Measurements from ENCODE around the gene C1orf232. TPM values are rescaled to one million over a fixed set of nuclear protein-coding genes. Genes with fewer than 3 reads are reported as not detected.

The C1orf232 gene
- polyA plus RNA-seq, 1 experiment, result not detected

DNA sequence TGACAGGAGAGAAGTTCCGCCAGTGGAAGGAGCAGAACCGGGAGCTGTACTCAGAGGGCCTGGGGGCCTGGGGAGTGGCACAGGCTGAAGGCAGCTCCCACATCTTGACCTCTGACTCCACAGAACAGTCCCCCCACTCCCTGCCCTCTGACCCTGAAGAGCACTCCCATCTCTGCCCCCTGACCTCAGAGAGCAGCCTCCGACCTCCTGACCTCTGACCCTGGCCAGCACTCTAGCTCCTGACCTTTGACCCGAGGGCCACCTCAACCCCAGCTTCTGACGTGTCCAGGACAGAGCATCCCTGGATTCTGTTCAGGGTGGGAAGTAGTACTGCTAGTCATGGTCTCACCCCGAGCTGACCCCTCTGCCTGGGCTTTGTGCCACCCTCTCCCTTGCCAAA lies 20.6 kb upstream of the C1orf232 start:
- no peak for TF ChIP-seq CTCF (IDR thresholded peaks at IDR 0.05; ENCODE audit: low read depth, low read length)
- Histone ChIP-seq H3K27me3 (ENCODE audit: control insufficient read depth, insufficient read depth, low read length) (peaks cover 11% of the 10 kb centered on the region), H3K4me3 (ENCODE audit: low read depth, low read length) (no peak overlapping the region), H3K9me3 (ENCODE audit: control insufficient read depth, insufficient read depth, low read length) (no peaks in the 10 kb centered on the region), H3K27ac (ENCODE audit: low read depth, low read length) (no peak overlapping the region)
- ChIA-PET CTCF (interaction anchor here (0.5 to 1.5 kb wide), 3 partner anchors 86 to 857 kb away, joined by 3 to 4 read pairs (median 4); no protein-coding TSS in a partner anchor), POLR2A (no interaction called here)
- no peak for DNase-seq (ENCODE audit: low read depth, low spot score)

GRCh38 chr1:26188477-26188876 lies 19.7 kb upstream of the C1orf232 start:
- DNase-seq (ENCODE audit: low read depth, low spot score), result no peak
- no peak overlapping the region for H3K4me3 ChIP-seq (ENCODE audit: low read depth, low read length)
- H3K9me3 ChIP-seq (ENCODE audit: control insufficient read depth, insufficient read depth, low read length), result no peaks in the 10 kb centered on the region
- ChIA-PET CTCF (no interaction called here), POLR2A (no interaction called here)
- peaks cover 11% of the 10 kb centered on the region for H3K27me3 ChIP-seq (ENCODE audit: control insufficient read depth, insufficient read depth, low read length)
- no peak overlapping the region for H3K27ac ChIP-seq (ENCODE audit: low read depth, low read length)
- TF ChIP-seq CTCF (IDR thresholded peaks at IDR 0.05; ENCODE audit: low read depth, low read length), result no peak

DNA sequence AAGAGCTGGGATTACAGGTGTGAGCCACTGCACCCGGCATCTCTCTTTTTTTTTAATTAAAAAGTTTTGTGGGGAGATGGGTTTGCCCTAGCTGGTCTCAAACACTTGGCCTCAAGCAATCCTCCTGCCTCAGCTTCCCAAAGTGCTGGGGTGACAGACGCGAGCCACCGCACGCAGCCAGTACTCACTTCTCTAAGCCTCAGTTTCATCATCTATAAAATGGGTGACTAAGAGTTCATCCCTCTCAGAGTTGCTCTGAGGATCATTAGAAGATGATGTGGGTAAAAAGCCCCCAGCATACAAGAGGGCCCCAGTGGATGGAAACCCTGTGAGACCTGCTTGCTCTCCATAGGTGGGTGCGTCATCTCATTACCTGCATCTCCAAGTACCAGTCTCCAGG lies 19.1 kb upstream of the C1orf232 start:
- ChIA-PET POLR2A (interaction anchor here (0.6 kb wide), 1 partner anchor 11 kb away, joined by 3 read pairs; no protein-coding TSS in a partner anchor), CTCF (no interaction called here)

DNA sequence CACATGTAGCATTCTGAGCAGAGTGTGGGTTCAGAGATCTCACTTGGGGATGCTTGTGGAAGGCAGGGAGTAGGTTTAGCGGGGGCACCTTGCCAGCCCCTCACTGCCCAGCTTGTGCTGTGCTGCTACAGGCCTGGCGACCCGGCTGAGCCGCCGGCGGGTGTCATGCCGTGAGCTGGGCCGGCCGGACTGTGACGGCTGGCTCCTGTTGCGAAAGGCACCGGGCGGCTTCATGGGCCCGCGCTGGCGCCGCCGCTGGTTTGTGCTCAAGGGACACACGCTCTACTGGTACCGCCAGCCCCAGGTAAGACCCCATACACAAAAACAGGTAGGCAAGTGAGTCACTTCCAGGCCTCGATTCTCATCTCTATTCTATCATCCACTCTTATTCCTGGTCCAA lies 16.1 kb upstream of the C1orf232 start:
- ChIA-PET CTCF (no interaction called here), POLR2A (no interaction called here)
- no peak for DNase-seq (ENCODE audit: low read depth, low spot score)

More for the DNA sequence above, 19.1 kb upstream of the C1orf232 start:
- no peaks in the 10 kb centered on the region for H3K9me3 ChIP-seq (ENCODE audit: control insufficient read depth, insufficient read depth, low read length)
- peaks cover 6% of the 10 kb centered on the region for H3K27me3 ChIP-seq (ENCODE audit: control insufficient read depth, insufficient read depth, low read length)
- H3K27ac ChIP-seq (ENCODE audit: low read depth, low read length), result no peak overlapping the region
- TF ChIP-seq CTCF (IDR thresholded peaks at IDR 0.05; ENCODE audit: low read depth, low read length), result no peak
- no peak for DNase-seq (ENCODE audit: low read depth, low spot score)
- H3K4me3 ChIP-seq (ENCODE audit: low read depth, low read length), result no peak overlapping the region

DNA sequence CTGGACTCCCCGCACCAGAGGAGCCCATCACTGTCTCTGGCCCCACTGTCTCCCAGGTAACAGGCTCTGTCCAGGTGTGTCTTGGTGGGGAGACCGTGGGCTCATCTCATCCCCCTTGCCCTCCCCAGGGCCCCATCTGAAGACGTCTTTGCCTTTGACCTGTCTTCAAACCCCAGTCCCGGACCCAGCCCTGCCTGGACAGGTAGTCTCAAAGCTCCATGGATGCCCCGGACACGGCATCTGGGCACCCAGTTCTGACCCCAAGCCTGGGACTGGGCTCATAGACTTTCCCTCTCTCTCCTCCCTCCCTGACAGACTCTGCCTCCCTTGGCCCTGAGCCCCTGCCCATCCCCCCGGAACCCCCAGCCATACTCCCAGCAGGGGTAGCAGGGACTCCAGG lies 15.3 kb upstream of the C1orf232 start:
- Histone ChIP-seq H3K27me3 (ENCODE audit: control insufficient read depth, insufficient read depth, low read length) (peaks cover 9% of the 10 kb centered on the region), H3K4me3 (ENCODE audit: low read depth, low read length) (no peak overlapping the region), H3K9me3 (ENCODE audit: control insufficient read depth, insufficient read depth, low read length) (no peaks in the 10 kb centered on the region), H3K27ac (ENCODE audit: low read depth, low read length) (no peak overlapping the region)
- no peak for TF ChIP-seq CTCF (IDR thresholded peaks at IDR 0.05; ENCODE audit: low read depth, low read length)
- no peak for DNase-seq (ENCODE audit: low read depth, low spot score)
- POLR2A ChIA-PET, result no interaction called here
- CTCF ChIA-PET, result no interaction called here

More for the DNA sequence above, 16.1 kb upstream of the C1orf232 start:
- TF ChIP-seq CTCF (IDR thresholded peaks at IDR 0.05; ENCODE audit: low read depth, low read length), result no peak
- Histone ChIP-seq H3K27ac (ENCODE audit: low read depth, low read length) (no peak overlapping the region), H3K27me3 (ENCODE audit: control insufficient read depth, insufficient read depth, low read length) (peaks cover 5% of the 10 kb centered on the region), H3K9me3 (ENCODE audit: control insufficient read depth, insufficient read depth, low read length) (no peaks in the 10 kb centered on the region), H3K4me3 (ENCODE audit: low read depth, low read length) (no peak overlapping the region)

Data from AG04450 (cell line).